GM19099 (cell line): ENCODE data around the gene SELENON.
A peak's percentile ranks its signal among the peaks of the same experiment; 100 is the strongest.

Source experiments
- POLR2A ChIP-seq: IDR thresholded peaks from 3 replicates; pipeline ENCODE4 v1.6.1; 2011; ENCODE audit warnings: low read depth; ENCODE audit not compliant: insufficient read length; ENCODE audit errors: extremely low read depth

SELENON gene

GRCh38 chr1:25809929-25810328, 9.9 kb downstream of the SELENON start:
- TF ChIP-seq POLR2A, result no peak

GRCh38 chr1:25810341-25811299, 10.6 kb downstream of the SELENON start:
- TF ChIP-seq POLR2A, result no peak

DNA sequence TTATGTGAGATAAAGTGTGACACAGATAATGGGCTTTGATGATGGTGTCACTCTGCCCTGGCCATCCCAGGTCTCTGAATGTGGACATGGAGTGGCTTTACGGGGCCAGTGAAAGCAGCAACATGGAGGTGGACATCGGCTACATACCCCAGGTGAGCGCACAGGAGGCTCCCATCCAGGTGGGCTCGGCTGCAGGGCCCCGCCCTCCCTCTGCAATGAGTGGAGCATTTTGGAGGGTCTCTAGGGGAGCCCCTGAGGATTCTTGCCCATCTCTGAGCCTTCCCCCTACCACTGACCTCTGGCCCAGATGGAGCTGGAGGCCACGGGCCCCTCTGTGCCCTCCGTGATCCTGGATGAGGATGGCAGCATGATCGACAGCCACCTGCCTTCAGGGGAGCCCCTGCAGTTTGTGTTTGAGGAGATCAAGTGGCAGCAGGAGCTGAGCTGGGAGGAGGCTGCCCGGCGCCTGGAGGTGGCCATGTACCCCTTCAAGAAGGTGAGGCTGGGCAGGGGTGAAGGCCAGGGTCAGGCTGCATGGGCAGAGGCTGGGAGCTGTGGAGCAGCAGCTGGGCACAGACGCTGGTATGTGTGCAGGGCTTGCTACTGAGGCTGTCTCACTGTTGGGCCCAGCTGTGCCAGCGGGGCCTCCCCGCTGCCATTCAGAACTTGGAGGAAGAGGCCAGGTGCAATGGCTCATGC, 11.5 kb downstream of the SELENON start:
- TF ChIP-seq POLR2A, result no peak

DNA sequence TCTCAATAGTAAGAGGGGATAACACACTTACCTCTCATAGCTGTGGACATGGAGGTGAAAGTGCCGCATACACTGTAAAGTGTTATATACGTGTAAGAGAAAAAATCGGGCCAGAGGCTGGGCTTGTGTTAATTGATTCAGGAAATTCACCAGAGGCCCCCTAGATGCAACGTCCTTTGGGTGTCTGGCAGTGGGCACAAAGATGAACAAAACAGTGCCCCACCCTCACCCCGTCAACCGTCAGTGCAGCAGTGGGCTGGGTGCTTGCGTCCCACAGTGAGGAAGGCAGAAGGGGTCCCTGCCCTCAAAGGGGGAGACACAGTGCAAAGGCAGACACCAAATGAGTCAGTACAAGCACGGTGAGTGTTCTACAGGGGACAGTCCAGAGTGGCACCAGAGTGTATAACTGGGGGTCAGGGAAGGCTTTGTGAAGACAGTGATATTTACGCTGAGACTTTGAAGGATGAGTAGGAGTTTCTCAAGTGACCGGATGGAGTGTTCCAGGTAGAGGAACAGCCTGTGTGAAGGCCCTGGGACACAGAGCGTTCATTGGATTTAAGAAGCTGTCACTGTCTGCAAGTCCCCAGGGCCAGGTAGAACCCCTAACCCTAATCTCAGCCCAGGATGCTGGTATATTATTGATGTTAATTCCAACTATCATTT, 13.2 kb downstream of the SELENON start:
- no peak for TF ChIP-seq POLR2A

DNA sequence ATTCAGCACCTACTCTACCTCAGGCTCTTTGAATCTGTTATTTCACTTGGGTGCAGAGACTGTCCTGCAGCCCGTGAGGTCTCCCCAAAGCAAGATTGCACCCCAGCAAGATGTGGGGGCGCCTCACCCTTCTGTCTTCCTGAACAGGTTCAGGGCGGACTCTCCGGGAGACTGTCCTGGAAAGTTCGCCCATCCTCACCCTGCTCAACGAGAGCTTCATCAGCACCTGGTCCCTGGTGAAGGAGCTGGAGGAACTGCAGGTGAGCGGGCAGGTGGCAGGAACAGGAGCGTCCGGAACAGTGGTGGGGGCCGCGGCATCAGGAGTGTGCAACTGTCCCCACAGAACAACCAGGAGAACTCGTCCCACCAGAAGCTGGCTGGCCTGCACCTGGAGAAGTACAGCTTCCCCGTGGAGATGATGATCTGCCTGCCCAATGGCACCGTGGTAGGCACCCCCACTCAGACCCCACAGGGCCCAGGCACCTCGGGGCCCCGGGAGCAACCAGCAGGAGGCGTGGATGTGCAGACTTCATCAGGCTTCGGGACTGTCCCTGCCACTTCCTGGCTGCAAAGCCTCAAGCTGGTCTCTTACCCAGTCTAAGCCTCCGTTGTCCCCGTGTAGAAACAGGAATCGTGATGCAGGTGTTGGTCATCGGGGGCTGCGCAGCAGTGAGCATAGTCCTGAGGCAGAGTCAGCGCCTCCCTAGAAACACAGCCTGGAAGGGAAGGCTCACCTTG, 13.9 kb downstream of the SELENON start:
- no peak for TF ChIP-seq POLR2A

GRCh38 chr1:25814549-25815087, 14.6 kb downstream of the SELENON start:
- no peak for TF ChIP-seq POLR2A

- no peak for TF ChIP-seq POLR2A
These were observed 15.5 kb downstream of the SELENON start for GRCh38 chr1:25815208-25816111.

DNA sequence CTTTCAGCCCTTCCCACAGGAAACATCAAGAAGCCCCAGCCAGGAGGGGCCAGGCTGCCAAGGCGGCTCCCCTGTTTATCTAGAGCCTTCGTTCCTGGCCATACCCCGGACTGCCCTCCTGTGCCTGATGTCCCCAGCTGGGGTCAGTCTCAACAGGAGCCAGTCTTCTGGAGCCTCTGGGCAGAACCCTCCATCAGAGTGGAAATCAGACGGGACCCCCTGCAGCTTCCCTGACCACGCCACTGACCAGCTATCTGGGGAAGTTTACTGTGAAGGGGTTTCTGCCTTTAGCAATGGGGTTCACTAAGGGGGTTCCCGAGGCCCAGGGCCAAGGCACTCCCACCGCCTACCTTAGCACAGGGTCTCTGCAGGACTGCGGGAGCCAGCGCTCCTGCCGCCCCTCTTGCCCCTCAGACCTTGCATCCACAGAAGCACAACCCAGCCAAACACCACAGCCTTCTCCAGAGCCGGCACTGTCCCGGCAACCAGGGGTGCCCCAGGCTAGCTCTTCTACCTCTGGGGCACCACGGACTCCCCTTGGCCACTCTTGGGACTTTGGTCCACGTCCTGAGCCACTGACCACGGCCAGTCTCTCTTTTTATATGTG, 16.2 kb downstream of the SELENON start:
- no peak for TF ChIP-seq POLR2A

DNA sequence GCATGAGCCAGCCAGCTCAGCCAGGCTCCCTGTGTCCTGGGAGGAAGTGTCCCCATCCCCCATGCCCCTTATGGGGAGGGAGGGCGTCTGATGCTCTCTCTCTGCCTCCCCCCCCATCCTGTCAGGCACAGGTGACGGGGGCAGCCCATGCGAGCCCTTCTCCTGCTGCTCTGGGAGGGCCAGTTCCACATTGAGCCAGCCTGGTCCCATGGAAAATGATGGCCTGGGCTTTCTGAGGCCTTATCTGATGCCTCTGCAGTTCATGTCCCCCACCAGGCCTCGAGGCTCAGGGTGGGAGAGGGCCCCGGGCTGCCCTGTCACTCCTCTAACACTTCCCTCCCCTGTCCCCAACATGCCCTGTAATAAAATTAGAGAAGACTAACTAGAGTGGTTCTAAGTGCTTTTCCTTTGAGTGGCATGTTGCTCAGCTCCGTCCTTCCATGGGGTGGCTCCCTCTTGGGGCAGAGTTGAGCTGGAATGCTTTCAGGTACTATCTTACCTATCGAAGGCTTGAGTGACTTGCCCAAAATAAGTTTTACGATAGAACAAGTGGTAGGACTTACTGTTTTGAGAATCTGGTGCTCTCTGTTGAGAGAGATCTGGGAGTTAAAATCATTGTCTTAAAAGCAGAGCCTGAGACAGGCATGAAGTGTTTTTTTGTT, 18.0 kb downstream of the SELENON start:
- no peak for TF ChIP-seq POLR2A

DNA sequence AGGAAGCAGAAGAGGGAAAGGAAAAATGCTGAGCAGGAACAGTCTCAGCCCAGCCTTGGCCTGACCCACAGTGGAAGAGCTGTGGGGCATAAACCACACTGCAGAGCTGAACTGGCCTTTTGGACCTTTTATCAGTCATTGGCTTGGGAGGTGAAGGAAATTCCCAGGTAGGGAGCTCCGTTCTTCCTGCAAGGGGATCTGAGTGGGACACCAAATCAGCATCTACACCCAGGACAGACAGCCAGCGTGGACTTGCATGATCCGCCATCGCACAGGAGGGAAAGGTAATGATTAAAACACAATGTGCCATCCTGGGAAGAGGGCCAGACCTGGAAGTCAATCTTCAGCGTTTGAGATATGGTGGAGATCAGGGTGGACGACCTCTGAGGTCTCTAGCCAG, 18.6 kb downstream of the SELENON start:
- no peak for TF ChIP-seq POLR2A

GRCh38 chr1:25819491-25820246, 19.7 kb downstream of the SELENON start, which contains the start of gene MTFR1L:
Gene MTFR1L, plus strand, starts transcription at chr1:25819954. Its CDS starts 3,151 bp downstream, at chr1:25823105.
- TF ChIP-seq POLR2A, result peak; percentile 90

- peak; percentile 67 for TF ChIP-seq POLR2A
These were observed 20.5 kb downstream of the SELENON start for GRCh38 chr1:25820247-25821111.
